SK-N-SH treated with all-trans-retinoic acid at 6 μM for 48 hours (cell line): Measurements from ENCODE around the gene ZSCAN9.

ENCODE experiments used
- ATAC-seq: fragments of 200-7000 bp; cut with Tn5 transposase; 3 replicates; pipeline ENCODE4 v1.9.1; 2020; ENCODE audit warnings: mild to moderate bottlenecking, moderate library complexity
- ARNTL ChIP-seq: fragments of 450-650 bp; formaldehyde crosslinking; IDR thresholded peaks from 2 replicates; pipeline ENCODE4 v1.5.0; 2020; ENCODE audit warnings: low read depth, mild to moderate bottlenecking, moderate library complexity, borderline replicate concordance
- CREB5 ChIP-seq: fragments of 250-450 bp; sonication (Bioruptor Pico); IDR thresholded peaks from 2 replicates; pipeline ENCODE4 v1.5.1; 2020; ENCODE audit warnings: low read depth, mild to moderate bottlenecking, moderate library complexity
- CSDC2 ChIP-seq: fragments of 250-450 bp; sonication (Bioruptor Pico); IDR thresholded peaks from 2 replicates; pipeline ENCODE4 v1.5.0; 2020; ENCODE audit warnings: mild to moderate bottlenecking, moderate library complexity
- ESRRG ChIP-seq: fragments of 250-450 bp; sonication (Bioruptor Pico); IDR thresholded peaks from 2 replicates; pipeline ENCODE4 v1.6.1; 2021; ENCODE audit warnings: mild to moderate bottlenecking
- GLIS3 ChIP-seq: fragments of 250-450 bp; sonication (Bioruptor Pico); IDR thresholded peaks from 2 replicates; pipeline ENCODE4 v1.5.0; 2020; ENCODE audit warnings: mild to moderate bottlenecking, moderate library complexity
- OSR1 ChIP-seq: fragments of 250-450 bp; sonication (Bioruptor Pico); IDR thresholded peaks from 2 replicates; pipeline ENCODE4 v1.8.0; 2022; ENCODE audit warnings: moderate library complexity, mild to moderate bottlenecking, inconsistent platforms
- PATZ1 ChIP-seq: fragments of 250-450 bp; sonication (Bioruptor Pico); IDR thresholded peaks from 2 replicates; pipeline ENCODE4 v1.8.0; 2020; ENCODE audit warnings: mild to moderate bottlenecking, moderate library complexity, borderline replicate concordance
- PPARA ChIP-seq: fragments of 250-450 bp; sonication (Bioruptor Pico); IDR thresholded peaks from 2 replicates; pipeline ENCODE4 v1.5.0; 2020; ENCODE audit warnings: mild to moderate bottlenecking, borderline replicate concordance
- RARB ChIP-seq: fragments of 250-450 bp; sonication (Bioruptor Pico); IDR thresholded peaks from 2 replicates; pipeline ENCODE4 v1.8.0; 2021; ENCODE audit warnings: mild to moderate bottlenecking, moderate library complexity
- SNAI2 ChIP-seq: fragments of 250-450 bp; sonication (Bioruptor Pico); IDR thresholded peaks from 2 replicates; pipeline ENCODE4 v1.5.0; 2020; ENCODE audit warnings: mild to moderate bottlenecking, moderate library complexity
- TCF4 ChIP-seq: fragments of 250-450 bp; sonication (Bioruptor Pico); IDR thresholded peaks from 2 replicates; pipeline ENCODE4 v1.8.0; 2021; ENCODE audit warnings: mild to moderate bottlenecking, moderate library complexity, borderline replicate concordance
- TSHZ2 ChIP-seq: fragments of 250-450 bp; sonication (Bioruptor Pico); IDR thresholded peaks from 2 replicates; pipeline ENCODE4 v1.5.0; 2020; ENCODE audit warnings: mild to moderate bottlenecking, moderate library complexity
- ZC3H10 ChIP-seq: fragments of 250-450 bp; sonication (Bioruptor Pico); IDR thresholded peaks from 2 replicates; pipeline ENCODE4 v1.5.1; 2021; ENCODE audit warnings: mild to moderate bottlenecking, moderate library complexity
- ZNF8 ChIP-seq: fragments of 450-650 bp; formaldehyde crosslinking; IDR thresholded peaks from 2 replicates; pipeline ENCODE4 v1.5.0; 2020; ENCODE audit warnings: mild to moderate bottlenecking, moderate library complexity

Gene ZSCAN9

GRCh38 chr6:28206928-28207509 is 18.1 kb upstream of the ZSCAN9 start (continued):
- TF ChIP-seq ARNTL: no peak
- no peak for TF ChIP-seq TSHZ2
- TF ChIP-seq CSDC2: no peak

GRCh38 chr6:28207510-28208110 is 17.5 kb upstream of the ZSCAN9 start:
- TF ChIP-seq GLIS3 (CRISPR knock-in tag): no peak

GRCh38 chr6:28208111-28208659 is 16.9 kb upstream of the ZSCAN9 start:
- ATAC-seq: no peak; the same call in 2 of the 3 replicates
- TF ChIP-seq RARB (CRISPR knock-in tag) (no peak), SNAI2 (CRISPR knock-in tag) (no peak), ZC3H10 (CRISPR knock-in tag) (no peak), ESRRG (CRISPR knock-in tag) (no peak), OSR1 (CRISPR knock-in tag) (no peak), CSDC2 (no peak), GLIS3 (CRISPR knock-in tag) (no peak)

More at GRCh38 chr6:28207510-28208110, 17.5 kb upstream of the ZSCAN9 start:
- ATAC-seq: peak; percentile 74

- no peak for ATAC-seq
- TF ChIP-seq PPARA: no peak
- no peak for TF ChIP-seq TCF4 (CRISPR knock-in tag)
- TF ChIP-seq TSHZ2: no peak
- no peak for TF ChIP-seq PATZ1 (CRISPR knock-in tag)
- TF ChIP-seq CREB5 (CRISPR knock-in tag): no peak
- TF ChIP-seq ESRRG (CRISPR knock-in tag): no peak
- no peak for TF ChIP-seq OSR1 (CRISPR knock-in tag)
- TF ChIP-seq ZNF8 (CRISPR knock-in tag): no peak
Measured at GRCh38 chr6:28209753-28210535, 15.1 kb upstream of the ZSCAN9 start.
